ENCODE measurements around the gene ISOC1.
A peak's percentile ranks its signal among the peaks of the same experiment; 100 is the strongest.

The ISOC1 gene

DNA sequence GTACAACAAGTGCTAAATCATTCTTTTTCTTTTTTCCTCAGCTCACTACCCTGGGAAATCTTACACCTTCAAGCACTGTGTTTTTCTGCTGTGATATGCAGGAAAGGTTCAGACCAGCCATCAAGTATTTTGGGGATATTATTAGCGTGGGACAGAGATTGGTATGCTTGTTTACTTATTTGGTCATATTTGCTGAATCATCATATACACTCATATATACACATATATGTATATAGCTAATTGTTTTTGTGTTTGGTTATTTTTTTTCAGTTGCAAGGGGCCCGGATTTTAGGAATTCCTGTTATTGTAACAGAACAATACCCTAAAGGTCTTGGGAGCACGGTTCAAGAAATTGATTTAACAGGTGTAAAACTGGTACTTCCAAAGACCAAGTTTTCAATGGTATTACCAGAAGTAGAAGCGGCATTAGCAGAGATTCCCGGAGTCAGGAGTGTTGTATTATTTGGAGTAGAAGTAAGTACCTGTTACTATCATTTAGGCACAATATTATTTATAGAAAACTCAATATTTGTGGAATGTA is 10.4 kb downstream of the ISOC1 start:
- peaks cover 9 to 20% (median 19%) of the 10 kb centered on the region in 5 donors for H3K36me3 ChIP-seq (ENCODE audit: control insufficient read depth in 5 of 5, insufficient read depth in 5 of 5, low read length in 5 of 5)
- H3K4me3 ChIP-seq (ENCODE audit: low read depth in 1 of 5, low read length in 5 of 5), result no peak overlapping the region
- H3K9me3 ChIP-seq (ENCODE audit: control insufficient read depth in 5 of 5, low read length in 5 of 5), result no peaks in the 10 kb centered on the region
- H3K4me1 ChIP-seq (ENCODE audit: control insufficient read depth in 5 of 5, insufficient read depth in 5 of 5, low read length in 5 of 5), result peaks cover 0 to 31% (median 16%) of the 10 kb centered on the region in 5 donors
- H3K27me3 ChIP-seq (ENCODE audit: control insufficient read depth in 5 of 5, insufficient read depth in 4 of 5, low read length in 5 of 5), result no peaks in the 10 kb centered on the region
- no peak overlapping the region for H3K9ac ChIP-seq (ENCODE audit: low read length in 5 of 5)
- H3K27ac ChIP-seq (ENCODE audit: low read depth, low read length), result peak overlapping the region; percentile 55

DNA sequence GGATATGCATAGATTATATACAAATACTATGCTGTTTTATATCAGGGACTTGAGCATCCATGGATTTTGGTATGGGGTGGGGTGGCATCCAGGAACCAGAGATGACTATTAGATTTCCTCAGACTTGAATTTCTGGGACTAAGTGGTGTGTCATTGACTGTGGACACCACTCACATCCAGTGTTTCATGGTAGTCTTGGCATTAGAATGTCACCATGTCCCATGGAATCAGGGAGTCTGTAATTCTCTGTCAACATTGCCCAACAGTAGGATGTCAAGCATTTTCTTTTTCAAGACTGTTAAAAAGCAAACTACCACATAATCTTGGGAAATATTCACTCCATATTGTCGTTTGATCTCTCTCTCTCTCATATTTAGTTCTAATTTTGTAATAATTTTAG is 13.1 kb downstream of the ISOC1 start:
- no peak overlapping the region for H3K4me3 ChIP-seq (ENCODE audit: low read depth in 1 of 5, low read length in 5 of 5)
- H3K27me3 ChIP-seq (ENCODE audit: control insufficient read depth in 5 of 5, insufficient read depth in 4 of 5, low read length in 5 of 5), result no peaks in the 10 kb centered on the region
- H3K9me3 ChIP-seq (ENCODE audit: control insufficient read depth in 5 of 5, low read length in 5 of 5), result no peaks in the 10 kb centered on the region
- H3K9ac ChIP-seq (ENCODE audit: low read length in 5 of 5), result no peak overlapping the region
- H3K36me3 ChIP-seq (ENCODE audit: control insufficient read depth in 5 of 5, insufficient read depth in 5 of 5, low read length in 5 of 5), result peaks cover 12 to 28% (median 23%) of the 10 kb centered on the region in 5 donors
- peaks cover 0 to 31% (median 14%) of the 10 kb centered on the region in 5 donors for H3K4me1 ChIP-seq (ENCODE audit: control insufficient read depth in 5 of 5, insufficient read depth in 5 of 5, low read length in 5 of 5)
- peak overlapping the region; percentile 56 for H3K27ac ChIP-seq (ENCODE audit: low read depth, low read length)

DNA sequence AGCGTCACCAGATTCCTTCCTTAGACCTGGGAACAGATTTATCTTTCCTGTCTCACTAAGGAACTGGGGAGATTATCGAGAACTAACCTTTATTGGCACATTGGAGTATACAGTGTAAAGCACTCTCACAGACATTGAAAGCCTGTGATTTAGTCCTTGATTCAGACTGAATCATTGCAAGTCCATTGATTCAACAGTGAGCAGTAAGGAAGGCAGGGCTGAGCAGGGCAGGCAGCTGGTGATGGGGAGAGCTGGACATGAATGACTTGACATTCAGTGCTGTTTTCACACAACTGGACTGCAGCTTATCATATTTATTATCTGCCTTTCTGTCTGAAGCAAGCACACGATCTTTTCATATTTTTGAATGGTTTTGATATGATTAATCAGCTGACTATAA is 16.2 kb downstream of the ISOC1 start:
- Histone ChIP-seq H3K9me3 (ENCODE audit: control insufficient read depth in 5 of 5, low read length in 5 of 5) (no peaks in the 10 kb centered on the region), H3K27ac (ENCODE audit: low read depth, low read length) (no peak overlapping the region), H3K4me3 (ENCODE audit: low read depth in 1 of 5, low read length in 5 of 5) (no peak overlapping the region), H3K9ac (ENCODE audit: low read length in 5 of 5) (peak overlapping the region in 1 of 5 donors; percentile 31), H3K27me3 (ENCODE audit: control insufficient read depth in 5 of 5, insufficient read depth in 4 of 5, low read length in 5 of 5) (no peaks in the 10 kb centered on the region), H3K4me1 (ENCODE audit: control insufficient read depth in 5 of 5, insufficient read depth in 5 of 5, low read length in 5 of 5) (peaks cover 0 to 21% (median 11%) of the 10 kb centered on the region in 5 donors), H3K36me3 (ENCODE audit: control insufficient read depth in 5 of 5, insufficient read depth in 5 of 5, low read length in 5 of 5) (peaks cover 15 to 31% (median 27%) of the 10 kb centered on the region in 5 donors)

DNA sequence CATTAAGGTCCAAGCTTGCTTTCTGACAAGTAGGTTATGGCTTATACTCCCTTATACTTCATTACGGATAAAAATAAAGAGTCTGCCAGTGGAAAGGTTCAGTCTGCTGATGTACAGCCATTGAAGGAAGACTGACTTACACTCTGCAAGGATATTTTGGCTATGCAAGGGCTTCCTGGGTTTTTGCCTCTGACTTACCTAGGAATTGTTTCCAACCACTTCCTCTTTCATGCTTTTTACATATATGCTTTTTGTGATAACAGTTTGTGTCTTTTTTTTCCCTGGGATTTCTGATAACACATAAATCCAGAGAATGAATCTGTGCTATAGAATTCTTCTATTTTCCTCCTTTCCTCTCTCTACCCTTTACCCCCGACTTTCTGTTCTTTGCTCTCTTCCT is 16.8 kb downstream of the ISOC1 start:
- Histone ChIP-seq H3K4me3 (ENCODE audit: low read depth in 1 of 5, low read length in 5 of 5) (no peak overlapping the region), H3K9ac (ENCODE audit: low read length in 5 of 5) (no peak overlapping the region), H3K27me3 (ENCODE audit: control insufficient read depth in 5 of 5, insufficient read depth in 4 of 5, low read length in 5 of 5) (no peaks in the 10 kb centered on the region), H3K27ac (ENCODE audit: low read depth, low read length) (peak overlapping the region; percentile 15), H3K9me3 (ENCODE audit: control insufficient read depth in 5 of 5, low read length in 5 of 5) (no peaks in the 10 kb centered on the region), H3K36me3 (ENCODE audit: control insufficient read depth in 5 of 5, insufficient read depth in 5 of 5, low read length in 5 of 5) (peaks cover 15 to 31% (median 25%) of the 10 kb centered on the region in 5 donors), H3K4me1 (ENCODE audit: control insufficient read depth in 5 of 5, insufficient read depth in 5 of 5, low read length in 5 of 5) (peaks cover 0 to 23% (median 11%) of the 10 kb centered on the region in 5 donors)

DNA sequence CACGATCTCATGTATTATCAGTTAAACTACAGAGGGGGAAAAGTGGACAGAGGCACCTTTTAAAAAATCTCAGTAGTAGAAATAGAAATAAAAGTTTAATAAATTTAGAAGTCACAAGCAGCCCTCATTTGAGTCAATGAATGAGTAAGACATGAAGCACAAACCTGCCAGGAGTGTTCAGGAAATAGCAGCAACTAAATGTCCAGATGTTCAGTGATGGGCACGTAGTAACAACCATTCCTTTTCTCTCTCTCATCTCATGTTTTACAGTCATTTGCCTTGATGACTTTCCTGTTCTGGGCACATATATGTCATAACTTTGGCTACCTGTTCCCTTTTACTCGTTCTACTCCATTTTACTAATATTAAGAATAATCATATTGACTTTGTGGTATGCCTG is 17.7 kb downstream of the ISOC1 start:
- no peak overlapping the region for H3K27ac ChIP-seq (ENCODE audit: low read depth, low read length)
- peaks cover 14 to 31% (median 24%) of the 10 kb centered on the region in 5 donors for H3K36me3 ChIP-seq (ENCODE audit: control insufficient read depth in 5 of 5, insufficient read depth in 5 of 5, low read length in 5 of 5)
- no peaks in the 10 kb centered on the region for H3K9me3 ChIP-seq (ENCODE audit: control insufficient read depth in 5 of 5, low read length in 5 of 5)
- no peak overlapping the region for H3K4me3 ChIP-seq (ENCODE audit: low read depth in 1 of 5, low read length in 5 of 5)
- no peak overlapping the region for H3K9ac ChIP-seq (ENCODE audit: low read length in 5 of 5)
- no peaks in the 10 kb centered on the region for H3K27me3 ChIP-seq (ENCODE audit: control insufficient read depth in 5 of 5, insufficient read depth in 4 of 5, low read length in 5 of 5)
- peaks cover 0 to 23% (median 11%) of the 10 kb centered on the region in 5 donors for H3K4me1 ChIP-seq (ENCODE audit: control insufficient read depth in 5 of 5, insufficient read depth in 5 of 5, low read length in 5 of 5)

DNA sequence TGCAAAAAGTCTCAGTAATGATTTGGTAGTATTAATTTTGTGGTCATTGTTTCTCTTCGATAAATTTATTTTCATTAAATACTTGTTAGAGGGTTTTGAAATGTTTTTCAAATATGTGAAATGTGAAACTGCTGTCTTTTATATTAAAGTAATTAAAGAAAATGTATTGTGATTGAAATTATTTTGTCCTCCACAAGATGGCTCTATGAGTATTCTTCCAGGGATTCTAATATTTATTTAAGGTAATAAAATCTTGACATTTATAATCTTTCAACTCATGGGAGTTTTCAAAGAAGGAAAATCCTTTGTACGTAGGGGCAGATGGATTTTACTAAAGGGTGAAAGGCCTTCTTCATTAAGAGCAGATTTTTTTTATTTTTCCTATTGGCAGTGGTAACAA is 19.3 kb downstream of the ISOC1 start:
- Histone ChIP-seq H3K27ac (ENCODE audit: low read depth, low read length) (no peak overlapping the region), H3K9ac (ENCODE audit: low read length in 5 of 5) (no peak overlapping the region), H3K9me3 (ENCODE audit: control insufficient read depth in 5 of 5, low read length in 5 of 5) (no peaks in the 10 kb centered on the region), H3K4me1 (ENCODE audit: control insufficient read depth in 5 of 5, insufficient read depth in 5 of 5, low read length in 5 of 5) (peaks cover 0 to 23% (median 7%) of the 10 kb centered on the region in 5 donors), H3K4me3 (ENCODE audit: low read depth in 1 of 5, low read length in 5 of 5) (no peak overlapping the region), H3K27me3 (ENCODE audit: control insufficient read depth in 5 of 5, insufficient read depth in 4 of 5, low read length in 5 of 5) (no peaks in the 10 kb centered on the region), H3K36me3 (ENCODE audit: control insufficient read depth in 5 of 5, insufficient read depth in 5 of 5, low read length in 5 of 5) (peaks cover 10 to 26% (median 19%) of the 10 kb centered on the region in 5 donors)

DNA sequence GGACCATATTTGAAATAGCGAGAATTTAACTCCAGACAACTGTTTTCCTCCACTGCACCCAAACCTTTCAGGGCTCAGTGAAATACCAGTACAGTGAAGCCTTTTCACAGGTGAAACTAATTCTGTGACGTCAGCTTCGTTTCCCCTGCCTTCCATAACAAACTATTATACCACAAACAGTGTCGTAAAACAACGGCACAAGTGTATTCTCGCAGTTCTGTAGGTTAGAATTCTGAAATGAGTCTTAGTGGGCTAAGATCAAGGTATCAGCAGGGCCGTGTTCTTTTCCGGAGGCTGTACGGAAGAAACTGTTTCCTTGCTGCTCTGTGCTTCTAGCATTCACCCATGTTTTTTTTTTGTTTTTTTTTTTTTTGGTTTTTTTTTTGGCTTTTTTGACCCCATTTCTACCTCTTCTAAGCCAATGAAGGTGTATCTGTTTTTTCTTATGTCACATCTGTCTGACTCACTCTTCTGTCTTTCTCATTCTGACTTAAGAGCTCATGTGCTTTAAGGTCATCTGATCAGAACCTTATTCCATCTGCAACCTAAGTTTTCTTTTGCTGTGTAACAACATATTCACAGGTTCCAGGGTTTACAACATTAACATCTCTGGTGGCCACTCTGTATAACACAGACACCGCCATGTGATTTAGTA is 20.1 kb downstream of the ISOC1 start:
- Histone ChIP-seq H3K27me3 (ENCODE audit: control insufficient read depth in 5 of 5, insufficient read depth in 4 of 5, low read length in 5 of 5) (no peaks in the 10 kb centered on the region), H3K4me1 (ENCODE audit: control insufficient read depth in 5 of 5, insufficient read depth in 5 of 5, low read length in 5 of 5) (peaks cover 0 to 23% (median 7%) of the 10 kb centered on the region in 5 donors), H3K4me3 (ENCODE audit: low read depth in 1 of 5, low read length in 5 of 5) (no peak overlapping the region), H3K9ac (ENCODE audit: low read length in 5 of 5) (no peak overlapping the region), H3K9me3 (ENCODE audit: control insufficient read depth in 5 of 5, low read length in 5 of 5) (no peaks in the 10 kb centered on the region), H3K36me3 (ENCODE audit: control insufficient read depth in 5 of 5, insufficient read depth in 5 of 5, low read length in 5 of 5) (peaks cover 10 to 26% (median 19%) of the 10 kb centered on the region in 5 donors), H3K27ac (ENCODE audit: low read depth, low read length) (no peak overlapping the region)

DNA sequence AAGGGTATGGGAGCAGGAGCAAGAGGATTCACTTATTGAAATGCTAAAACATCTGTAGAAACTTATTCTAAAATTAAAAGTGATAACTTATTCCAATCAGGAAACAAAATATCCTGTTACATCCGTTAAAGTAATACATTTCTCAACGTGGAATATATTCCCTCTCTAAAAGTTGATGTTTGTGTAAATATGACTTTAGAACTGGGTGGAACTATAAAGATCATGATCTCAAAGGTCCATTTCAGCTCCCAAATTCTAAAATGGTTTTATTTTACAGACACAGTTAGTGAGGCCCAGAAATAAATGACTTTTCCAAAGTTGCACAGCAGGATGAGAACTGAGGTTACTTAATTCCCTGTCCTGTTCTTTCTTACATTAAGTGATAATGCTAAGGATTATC is 21.1 kb downstream of the ISOC1 start:
- Histone ChIP-seq H3K36me3 (ENCODE audit: control insufficient read depth in 5 of 5, insufficient read depth in 5 of 5, low read length in 5 of 5) (peaks cover 7 to 26% (median 15%) of the 10 kb centered on the region in 5 donors), H3K4me3 (ENCODE audit: low read depth in 1 of 5, low read length in 5 of 5) (no peak overlapping the region), H3K9me3 (ENCODE audit: control insufficient read depth in 5 of 5, low read length in 5 of 5) (no peaks in the 10 kb centered on the region), H3K4me1 (ENCODE audit: control insufficient read depth in 5 of 5, insufficient read depth in 5 of 5, low read length in 5 of 5) (peaks cover 0 to 15% (median 0%) of the 10 kb centered on the region in 5 donors), H3K27me3 (ENCODE audit: control insufficient read depth in 5 of 5, insufficient read depth in 4 of 5, low read length in 5 of 5) (no peaks in the 10 kb centered on the region), H3K9ac (ENCODE audit: low read length in 5 of 5) (no peak overlapping the region), H3K27ac (ENCODE audit: low read depth, low read length) (no peak overlapping the region)

DNA sequence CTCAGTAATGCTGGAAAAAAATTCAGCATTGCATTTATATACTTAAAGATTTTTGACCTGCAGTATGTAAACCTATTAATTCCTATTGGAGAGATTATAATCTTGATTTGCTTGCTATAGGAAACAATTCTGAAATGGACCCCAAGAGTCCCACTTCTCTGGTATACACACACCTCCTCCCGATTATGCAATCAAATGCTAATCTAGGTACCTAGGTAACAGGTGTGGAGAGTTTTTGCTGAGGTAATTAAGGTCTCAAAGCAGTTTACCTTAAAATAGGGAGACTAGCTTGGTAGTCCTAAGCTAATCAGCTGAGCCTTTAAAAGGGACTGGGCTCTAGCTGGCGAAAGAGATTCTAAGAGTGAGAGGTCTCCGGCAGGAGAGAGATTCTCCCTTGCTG is 22.2 kb downstream of the ISOC1 start:
- Histone ChIP-seq H3K4me1 (ENCODE audit: control insufficient read depth in 5 of 5, insufficient read depth in 5 of 5, low read length in 5 of 5) (peaks cover 0 to 4% (median 0%) of the 10 kb centered on the region in 5 donors), H3K27me3 (ENCODE audit: control insufficient read depth in 5 of 5, insufficient read depth in 4 of 5, low read length in 5 of 5) (no peaks in the 10 kb centered on the region), H3K9ac (ENCODE audit: low read length in 5 of 5) (no peak overlapping the region)

DNA sequence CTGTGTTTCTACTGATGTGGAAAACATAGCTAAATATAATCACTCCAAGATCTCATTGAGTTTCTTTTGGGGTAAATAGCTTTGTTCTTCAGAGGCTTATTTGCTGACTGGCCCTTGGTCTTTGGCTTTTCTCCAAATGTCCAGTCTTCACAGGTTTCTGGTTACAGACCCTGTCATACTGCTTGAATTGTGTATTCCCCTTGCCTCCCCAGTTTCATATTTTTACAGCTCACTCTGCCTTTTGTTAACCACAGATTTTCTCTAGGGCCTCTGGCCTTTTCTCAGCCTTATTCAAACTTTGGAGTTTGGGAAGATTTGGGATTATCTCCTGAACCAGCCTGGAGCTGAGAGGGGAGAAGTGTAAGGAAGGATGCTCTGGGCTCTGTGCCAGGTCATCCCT is 23.9 kb downstream of the ISOC1 start:
- peaks cover 0 to 4% (median 0%) of the 10 kb centered on the region in 5 donors for H3K4me1 ChIP-seq (ENCODE audit: control insufficient read depth in 5 of 5, insufficient read depth in 5 of 5, low read length in 5 of 5)
- no peak overlapping the region for H3K27ac ChIP-seq (ENCODE audit: low read depth, low read length)
- no peaks in the 10 kb centered on the region for H3K27me3 ChIP-seq (ENCODE audit: control insufficient read depth in 5 of 5, insufficient read depth in 4 of 5, low read length in 5 of 5)
- H3K9ac ChIP-seq (ENCODE audit: low read length in 5 of 5), result no peak overlapping the region
- no peak overlapping the region for H3K4me3 ChIP-seq (ENCODE audit: low read depth in 1 of 5, low read length in 5 of 5)
- H3K36me3 ChIP-seq (ENCODE audit: control insufficient read depth in 5 of 5, insufficient read depth in 5 of 5, low read length in 5 of 5), result peaks cover 7 to 28% (median 9%) of the 10 kb centered on the region in 5 donors
- no peaks in the 10 kb centered on the region for H3K9me3 ChIP-seq (ENCODE audit: control insufficient read depth in 5 of 5, low read length in 5 of 5)

More for the DNA sequence above, 22.2 kb downstream of the ISOC1 start:
- Histone ChIP-seq H3K9me3 (ENCODE audit: control insufficient read depth in 5 of 5, low read length in 5 of 5) (no peaks in the 10 kb centered on the region), H3K36me3 (ENCODE audit: control insufficient read depth in 5 of 5, insufficient read depth in 5 of 5, low read length in 5 of 5) (peaks cover 7 to 30% (median 15%) of the 10 kb centered on the region in 5 donors), H3K4me3 (ENCODE audit: low read depth in 1 of 5, low read length in 5 of 5) (no peak overlapping the region), H3K27ac (ENCODE audit: low read depth, low read length) (no peak overlapping the region)

Data from subcutaneous abdominal adipose tissue (tissue), 5 donors.